GM10248 (cell line): Measurements from ENCODE around the gene FGF18.
"Not testable (repeated sequence)": the region's sequence is repeated elsewhere in the genome, so short reads cannot be mapped to it uniquely, and the experiment has no call there.

Experiments
- CTCF ChIA-PET: fragments of 300-600 bp; sonication (Branson Sonifier 250); formaldehyde crosslinking; extraction: SDS; loops from one replicate; lab custom pipeline; 2021; ENCODE audit warnings: antibody characterized with exemption; lab: Yijun Ruan, JAX
- POLR2A ChIA-PET: fragments of 350-650 bp; sonication (Branson Sonifier 250); formaldehyde crosslinking; extraction: SDS; loops from one replicate; lab custom pipeline; 2020; ENCODE audit warnings: antibody characterized with exemption; lab: Yijun Ruan, JAX
- DNase-seq: peaks from one replicate; pipeline ENCODE4 v3.0.0; 2012; ENCODE audit errors: extremely low spot score
- TF ChIP-seq, protein P1 (sequence below): IDR thresholded peaks from 2 replicates; pipeline ENCODE4 v1.5.1; 2012; ENCODE audit warnings: mild to moderate bottlenecking, low read depth; ENCODE audit errors: extremely low read depth, missing control alignments, control extremely low read depth

The FGF18 gene

DNA sequence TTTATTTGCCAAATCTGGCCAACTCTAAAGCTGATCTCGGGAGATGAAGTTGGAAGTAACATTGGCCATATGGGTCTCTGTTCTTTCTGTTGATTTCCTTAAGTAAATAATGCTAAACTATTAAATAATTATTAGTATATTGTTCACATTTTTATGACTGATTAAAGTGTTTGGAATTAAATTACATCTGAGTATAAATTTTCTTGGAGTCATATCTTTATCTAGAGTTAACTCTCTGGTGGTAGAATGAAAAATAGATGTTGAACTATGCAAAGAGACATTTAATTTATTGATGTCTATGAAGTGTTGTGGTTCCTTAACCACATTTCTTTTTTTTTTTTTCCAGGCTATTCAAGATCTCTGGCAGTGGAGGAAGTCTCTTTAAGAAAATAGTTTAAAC lies 9.3 kb upstream of the FGF18 start:
- TF ChIP-seq, protein P1, sequence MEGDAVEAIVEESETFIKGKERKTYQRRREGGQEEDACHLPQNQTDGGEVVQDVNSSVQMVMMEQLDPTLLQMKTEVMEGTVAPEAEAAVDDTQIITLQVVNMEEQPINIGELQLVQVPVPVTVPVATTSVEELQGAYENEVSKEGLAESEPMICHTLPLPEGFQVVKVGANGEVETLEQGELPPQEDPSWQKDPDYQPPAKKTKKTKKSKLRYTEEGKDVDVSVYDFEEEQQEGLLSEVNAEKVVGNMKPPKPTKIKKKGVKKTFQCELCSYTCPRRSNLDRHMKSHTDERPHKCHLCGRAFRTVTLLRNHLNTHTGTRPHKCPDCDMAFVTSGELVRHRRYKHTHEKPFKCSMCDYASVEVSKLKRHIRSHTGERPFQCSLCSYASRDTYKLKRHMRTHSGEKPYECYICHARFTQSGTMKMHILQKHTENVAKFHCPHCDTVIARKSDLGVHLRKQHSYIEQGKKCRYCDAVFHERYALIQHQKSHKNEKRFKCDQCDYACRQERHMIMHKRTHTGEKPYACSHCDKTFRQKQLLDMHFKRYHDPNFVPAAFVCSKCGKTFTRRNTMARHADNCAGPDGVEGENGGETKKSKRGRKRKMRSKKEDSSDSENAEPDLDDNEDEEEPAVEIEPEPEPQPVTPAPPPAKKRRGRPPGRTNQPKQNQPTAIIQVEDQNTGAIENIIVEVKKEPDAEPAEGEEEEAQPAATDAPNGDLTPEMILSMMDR = no peak
- CTCF ChIA-PET = no interaction called here
- no peak for DNase-seq
- POLR2A ChIA-PET = no interaction called here

DNA sequence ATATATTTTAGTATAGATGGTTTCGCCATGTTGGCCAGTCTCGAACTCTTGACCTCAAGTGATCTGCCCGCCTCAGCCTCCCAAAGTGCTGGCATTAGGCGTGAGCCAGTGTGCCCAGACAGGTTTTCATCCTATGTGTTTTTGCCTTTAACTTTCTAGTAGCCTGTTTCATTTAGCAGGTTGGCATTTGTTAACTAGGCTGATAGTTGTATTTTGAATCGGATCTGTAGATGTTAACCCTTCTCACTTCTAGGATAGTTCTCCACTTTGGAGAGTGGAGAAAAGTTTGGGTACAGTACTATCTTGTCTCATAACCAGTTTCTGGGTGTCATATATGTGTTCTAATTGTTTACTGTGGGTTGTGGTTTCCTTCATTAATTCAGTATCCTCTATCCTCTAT lies 7.3 kb upstream of the FGF18 start:
- CTCF ChIA-PET = no interaction called here

DNA sequence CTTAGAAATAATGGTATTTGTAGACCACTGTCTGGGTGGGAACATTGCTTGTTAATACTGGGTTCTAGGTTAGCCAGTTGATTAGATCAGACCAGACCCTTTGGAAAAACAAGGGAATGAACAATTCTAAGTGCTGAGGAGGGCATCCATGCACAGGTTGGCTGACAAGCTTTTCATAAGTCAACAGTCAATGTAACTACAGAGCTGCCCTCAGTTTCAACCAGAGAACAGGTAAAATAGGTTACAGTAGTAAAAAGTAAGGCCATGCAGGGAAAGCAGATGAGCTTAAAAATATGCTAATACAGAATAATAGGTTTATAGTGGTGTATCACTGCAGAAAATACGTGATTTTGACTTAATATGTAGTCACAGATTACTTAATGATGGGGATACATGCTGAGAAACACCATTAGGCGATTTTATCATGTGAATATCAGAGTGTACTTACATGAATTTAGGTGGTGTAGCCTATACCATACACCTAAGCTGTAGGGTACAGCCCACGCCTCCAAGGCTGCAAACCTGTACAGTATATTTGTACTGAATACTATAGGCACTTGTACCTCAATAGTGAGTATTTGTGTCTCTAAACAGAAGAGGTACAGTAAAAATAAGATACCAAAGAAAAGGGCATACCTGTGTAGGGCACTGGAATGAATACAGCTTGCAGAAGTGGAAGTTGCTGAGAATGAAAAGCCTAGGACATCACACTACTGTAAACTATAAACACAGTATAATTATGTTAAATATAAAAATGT lies 6.1 kb upstream of the FGF18 start:
- no peak for DNase-seq
- TF ChIP-seq, protein P1 = no peak

More for the DNA sequence above, 7.3 kb upstream of the FGF18 start:
- POLR2A ChIA-PET = no interaction called here
- DNase-seq = no peak
- TF ChIP-seq, protein P1 = no peak

DNA sequence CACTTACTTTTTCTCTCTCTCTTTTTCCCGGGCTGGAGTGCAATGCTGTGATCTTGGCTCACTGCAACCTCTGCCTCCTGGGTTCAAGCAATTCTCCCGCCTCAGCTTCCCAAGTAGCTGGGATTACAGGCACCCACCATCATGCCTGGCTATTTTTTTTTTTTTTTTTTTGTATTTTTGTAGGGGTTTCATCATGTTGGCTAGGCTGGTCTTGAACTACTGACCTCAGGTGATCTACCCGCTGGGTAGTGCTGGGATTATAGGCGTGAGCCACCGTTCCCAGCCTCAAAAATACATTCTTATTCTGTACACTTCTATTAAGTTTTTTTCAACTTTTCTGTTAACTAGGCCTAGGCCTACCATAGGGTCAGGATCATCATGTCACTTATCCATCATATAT lies 5.5 kb upstream of the FGF18 start:
- ChIA-PET CTCF (interaction anchor here (0.8 to 1.5 kb wide), 5 partner anchors 8 to 495 kb away, joined by 3 to 4 read pairs (median 3); no protein-coding TSS in a partner anchor), POLR2A (interaction anchor here (0.8 to 1.0 kb wide), 3 partner anchors 13 to 26 kb away, joined by 3 to 8 read pairs (median 3); no protein-coding TSS in a partner anchor)
- DNase-seq = not testable (repeated sequence)

More for the DNA sequence above, 6.1 kb upstream of the FGF18 start:
- POLR2A ChIA-PET = interaction anchor here (0.5 to 1.0 kb wide), 4 partner anchors 12 to 25 kb away, joined by 3 to 9 read pairs (median 3); no protein-coding TSS in a partner anchor
- CTCF ChIA-PET = interaction anchor here (0.8 to 1.5 kb wide), 5 partner anchors 8 to 495 kb away, joined by 3 to 4 read pairs (median 3); no protein-coding TSS in a partner anchor

DNA sequence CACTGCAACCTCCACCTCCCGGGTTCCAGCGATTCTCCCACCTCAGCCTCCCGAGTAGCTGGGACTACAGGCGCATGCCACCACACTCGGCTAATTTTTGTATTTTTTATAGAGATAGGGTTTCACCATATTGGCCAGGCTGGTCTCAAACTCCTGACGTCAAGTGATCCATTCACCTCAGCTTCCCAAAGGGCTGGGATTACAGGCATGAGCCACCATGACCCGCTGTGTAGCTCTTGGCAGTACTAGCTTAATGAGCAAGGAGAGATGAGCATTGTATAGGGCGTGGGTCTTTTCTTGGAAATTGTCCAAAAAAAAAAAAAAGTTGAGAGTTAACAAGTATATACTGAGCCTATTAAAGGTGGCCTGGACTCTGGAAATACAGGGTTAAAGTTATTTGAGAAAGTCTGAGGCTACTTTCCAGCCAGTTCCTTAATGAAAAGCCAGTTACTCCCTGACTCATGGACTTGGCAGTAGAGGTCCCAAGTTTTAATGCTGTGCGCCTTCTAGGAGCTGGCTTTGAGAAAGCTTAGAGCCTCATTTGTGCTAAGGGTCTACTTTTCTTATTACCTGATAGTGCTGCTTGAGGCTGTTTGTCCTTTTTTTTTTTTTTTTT lies 4.2 kb upstream of the FGF18 start:
- ChIA-PET CTCF (no interaction called here), POLR2A (interaction anchor here (0.6 to 2.0 kb wide), 6 partner anchors 19 to 56 kb away, joined by 4 to 8 read pairs (median 6); partner anchors contain the start of gene NPM1)
- TF ChIP-seq, protein P1 = no peak
- no peak for DNase-seq

DNA sequence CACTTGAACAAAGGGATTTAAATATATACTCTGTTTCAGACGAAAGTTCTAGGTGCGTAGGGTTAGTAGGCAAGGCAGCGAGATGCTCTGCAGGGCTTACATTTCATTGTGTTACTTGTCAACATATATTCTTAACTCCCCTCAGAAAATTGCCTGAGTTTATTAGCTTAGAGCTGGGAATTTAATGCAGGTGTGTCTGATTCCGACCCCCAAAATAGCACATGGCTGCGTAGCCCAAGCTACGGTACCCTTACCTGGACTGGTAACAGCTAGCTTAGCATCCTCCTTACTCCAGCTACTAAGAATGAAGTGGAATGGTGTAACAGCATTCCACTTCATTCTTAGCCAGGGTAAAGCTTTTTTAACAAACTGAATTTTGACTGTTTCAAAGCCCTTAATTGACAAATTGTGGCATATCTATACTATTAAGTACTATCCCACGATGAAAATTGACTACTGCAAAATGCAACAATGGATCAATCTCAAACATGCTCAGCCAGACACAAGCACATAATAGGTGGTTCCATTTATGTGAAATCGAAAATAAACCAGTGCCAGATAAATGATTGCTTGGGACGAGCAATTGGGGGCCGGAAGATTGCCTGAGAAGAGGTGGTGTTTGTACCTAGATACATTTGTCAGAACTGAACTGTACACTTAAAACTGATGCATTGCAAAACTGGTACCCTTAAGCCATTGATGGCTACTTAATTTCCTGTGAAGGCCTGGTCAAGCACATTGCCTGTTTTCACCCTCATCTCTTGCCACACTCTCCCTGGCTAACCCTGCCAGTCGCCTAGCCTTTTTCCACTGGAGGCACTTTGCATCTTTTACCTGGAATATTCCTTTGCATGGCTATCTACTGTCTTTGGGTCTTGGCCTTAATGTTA lies 3.0 kb upstream of the FGF18 start:
- TF ChIP-seq, protein P1 = no peak
- DNase-seq = no peak
- ChIA-PET POLR2A (interaction anchor here (2.0 kb wide), 1 partner anchor 22 kb away, joined by 5 read pairs; no protein-coding TSS in a partner anchor), CTCF (no interaction called here)
